ENCODE results near the gene HNRNPLL. TPM values are rescaled to one million over a fixed set of nuclear protein-coding genes. Genes with fewer than 3 reads are reported as not detected.

The HNRNPLL gene
- total and polyA plus RNA-seq, 2 of the 13 experiments (the other 11 are each of a cell fraction or from before 2014, with no cell fraction given), result 49.4 to 103 TPM

DNA sequence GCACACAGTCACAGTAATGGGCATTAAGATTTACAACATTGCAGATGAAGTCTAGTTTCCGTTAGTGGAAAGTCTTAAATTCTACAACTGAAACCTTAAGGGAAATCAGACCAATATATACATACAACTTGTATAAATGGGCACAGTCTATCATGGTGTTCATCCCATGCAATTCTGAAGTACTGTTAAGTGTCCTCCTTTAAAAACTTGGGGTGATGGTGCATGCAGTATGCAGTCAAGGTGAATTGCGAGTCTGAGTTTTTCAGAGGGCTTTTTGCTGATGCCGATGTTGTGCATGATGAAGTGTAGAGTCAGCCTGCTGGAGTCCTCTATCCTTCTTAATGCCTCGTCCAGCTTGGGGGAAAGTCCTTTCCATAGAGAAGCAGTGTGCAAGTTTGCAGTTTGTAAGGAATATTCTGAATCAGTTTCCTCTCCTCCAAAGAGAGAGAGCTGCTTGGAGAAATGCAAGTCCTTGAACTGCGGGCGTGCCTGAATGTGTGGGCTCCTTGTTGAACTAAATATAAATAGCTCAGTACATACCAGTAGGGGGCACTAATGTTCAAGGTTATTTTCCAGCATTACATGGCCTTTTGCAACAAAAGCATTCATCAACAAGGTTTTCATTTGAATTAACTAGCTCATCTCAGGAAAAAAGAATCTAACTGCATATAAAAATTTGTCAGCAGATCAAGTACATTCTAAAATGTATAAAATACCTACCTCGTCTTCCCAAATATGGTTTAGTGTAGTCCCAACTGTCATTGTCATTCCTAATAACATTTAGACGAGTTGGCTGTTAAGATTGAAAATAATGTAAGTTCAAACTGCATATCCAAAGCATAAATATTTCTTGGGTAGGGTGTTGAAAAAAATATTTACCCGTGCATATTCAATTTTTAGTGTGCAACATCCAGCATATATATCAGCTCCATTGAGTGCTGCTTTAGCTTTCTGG lies 21.3 kb downstream of the HNRNPLL start (continued):
- TF ChIP-seq ZNF605 (CRISPR knock-in tag; IDR thresholded peaks at IDR 0.05) (no peak), CEBPG (CRISPR knock-in tag; IDR thresholded peaks at IDR 0.05) (peak; percentile 29; the same call in 1 of the 2 replicates), GABPA (IDR thresholded peaks at IDR 0.05; ENCODE audit: low read depth, low read length) (no peak), GABPA (CRISPR knock-in tag; IDR thresholded peaks at IDR 0.05; ENCODE audit: low read depth) (no peak), FOXA3 (CRISPR knock-in tag; IDR thresholded peaks at IDR 0.05) (0 out of 2 replicates have a peak, but pooled peaks have one; percentile 43), SNRNP70 (IDR thresholded peaks at IDR 0.05; ENCODE audit: low read depth, low read length) (no peak)
- TF ChIP-seq, protein P1, sequence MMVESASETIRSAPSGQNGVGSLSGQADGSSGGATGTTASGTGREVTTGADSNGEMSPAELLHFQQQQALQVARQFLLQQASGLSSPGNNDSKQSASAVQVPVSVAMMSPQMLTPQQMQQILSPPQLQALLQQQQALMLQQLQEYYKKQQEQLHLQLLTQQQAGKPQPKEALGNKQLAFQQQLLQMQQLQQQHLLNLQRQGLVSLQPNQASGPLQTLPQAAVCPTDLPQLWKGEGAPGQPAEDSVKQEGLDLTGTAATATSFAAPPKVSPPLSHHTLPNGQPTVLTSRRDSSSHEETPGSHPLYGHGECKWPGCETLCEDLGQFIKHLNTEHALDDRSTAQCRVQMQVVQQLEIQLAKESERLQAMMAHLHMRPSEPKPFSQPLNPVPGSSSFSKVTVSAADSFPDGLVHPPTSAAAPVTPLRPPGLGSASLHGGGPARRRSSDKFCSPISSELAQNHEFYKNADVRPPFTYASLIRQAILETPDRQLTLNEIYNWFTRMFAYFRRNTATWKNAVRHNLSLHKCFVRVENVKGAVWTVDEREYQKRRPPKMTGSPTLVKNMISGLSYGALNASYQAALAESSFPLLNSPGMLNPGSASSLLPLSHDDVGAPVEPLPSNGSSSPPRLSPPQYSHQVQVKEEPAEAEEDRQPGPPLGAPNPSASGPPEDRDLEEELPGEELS (CRISPR knock-in tag; IDR thresholded peaks at IDR 0.05), result 0 out of 2 replicates have a peak, but pooled peaks have one; percentile 7
- TF ChIP-seq, protein P2, sequence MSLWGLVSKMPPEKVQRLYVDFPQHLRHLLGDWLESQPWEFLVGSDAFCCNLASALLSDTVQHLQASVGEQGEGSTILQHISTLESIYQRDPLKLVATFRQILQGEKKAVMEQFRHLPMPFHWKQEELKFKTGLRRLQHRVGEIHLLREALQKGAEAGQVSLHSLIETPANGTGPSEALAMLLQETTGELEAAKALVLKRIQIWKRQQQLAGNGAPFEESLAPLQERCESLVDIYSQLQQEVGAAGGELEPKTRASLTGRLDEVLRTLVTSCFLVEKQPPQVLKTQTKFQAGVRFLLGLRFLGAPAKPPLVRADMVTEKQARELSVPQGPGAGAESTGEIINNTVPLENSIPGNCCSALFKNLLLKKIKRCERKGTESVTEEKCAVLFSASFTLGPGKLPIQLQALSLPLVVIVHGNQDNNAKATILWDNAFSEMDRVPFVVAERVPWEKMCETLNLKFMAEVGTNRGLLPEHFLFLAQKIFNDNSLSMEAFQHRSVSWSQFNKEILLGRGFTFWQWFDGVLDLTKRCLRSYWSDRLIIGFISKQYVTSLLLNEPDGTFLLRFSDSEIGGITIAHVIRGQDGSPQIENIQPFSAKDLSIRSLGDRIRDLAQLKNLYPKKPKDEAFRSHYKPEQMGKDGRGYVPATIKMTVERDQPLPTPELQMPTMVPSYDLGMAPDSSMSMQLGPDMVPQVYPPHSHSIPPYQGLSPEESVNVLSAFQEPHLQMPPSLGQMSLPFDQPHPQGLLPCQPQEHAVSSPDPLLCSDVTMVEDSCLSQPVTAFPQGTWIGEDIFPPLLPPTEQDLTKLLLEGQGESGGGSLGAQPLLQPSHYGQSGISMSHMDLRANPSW (CRISPR knock-in tag; IDR thresholded peaks at IDR 0.05; ENCODE audit: borderline replicate concordance), result no peak
- TF ChIP-seq, protein P3, sequence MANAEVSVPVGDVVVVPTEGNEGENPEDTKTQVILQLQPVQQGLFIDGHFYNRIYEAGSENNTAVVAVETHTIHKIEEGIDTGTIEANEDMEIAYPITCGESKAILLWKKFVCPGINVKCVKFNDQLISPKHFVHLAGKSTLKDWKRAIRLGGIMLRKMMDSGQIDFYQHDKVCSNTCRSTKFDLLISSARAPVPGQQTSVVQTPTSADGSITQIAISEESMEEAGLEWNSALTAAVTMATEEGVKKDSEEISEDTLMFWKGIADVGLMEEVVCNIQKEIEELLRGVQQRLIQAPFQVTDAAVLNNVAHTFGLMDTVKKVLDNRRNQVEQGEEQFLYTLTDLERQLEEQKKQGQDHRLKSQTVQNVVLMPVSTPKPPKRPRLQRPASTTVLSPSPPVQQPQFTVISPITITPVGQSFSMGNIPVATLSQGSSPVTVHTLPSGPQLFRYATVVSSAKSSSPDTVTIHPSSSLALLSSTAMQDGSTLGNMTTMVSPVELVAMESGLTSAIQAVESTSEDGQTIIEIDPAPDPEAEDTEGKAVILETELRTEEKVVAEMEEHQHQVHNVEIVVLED (CRISPR knock-in tag; IDR thresholded peaks at IDR 0.05; ENCODE audit: borderline replicate concordance), result 0 out of 2 replicates have a peak, but pooled peaks have one; percentile 3
- TF ChIP-seq, protein P4, sequence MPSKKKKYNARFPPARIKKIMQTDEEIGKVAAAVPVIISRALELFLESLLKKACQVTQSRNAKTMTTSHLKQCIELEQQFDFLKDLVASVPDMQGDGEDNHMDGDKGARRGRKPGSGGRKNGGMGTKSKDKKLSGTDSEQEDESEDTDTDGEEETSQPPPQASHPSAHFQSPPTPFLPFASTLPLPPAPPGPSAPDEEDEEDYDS (CRISPR knock-in tag; IDR thresholded peaks at IDR 0.05), result no peak
